NCI-H2227 treated with DMSO at 0.1 percent for 48 hours (cell line): ENCODE results near the gene RNF138.
"Not testable (repeated sequence)": the region's sequence is repeated elsewhere in the genome, so short reads cannot be mapped to it uniquely, and the experiment has no call there.

Experiments used
- DNase-seq: peaks from one replicate; lab custom pipeline; 2025; lab: John Stamatoyannopoulos, UW

RNF138 gene, protein sequence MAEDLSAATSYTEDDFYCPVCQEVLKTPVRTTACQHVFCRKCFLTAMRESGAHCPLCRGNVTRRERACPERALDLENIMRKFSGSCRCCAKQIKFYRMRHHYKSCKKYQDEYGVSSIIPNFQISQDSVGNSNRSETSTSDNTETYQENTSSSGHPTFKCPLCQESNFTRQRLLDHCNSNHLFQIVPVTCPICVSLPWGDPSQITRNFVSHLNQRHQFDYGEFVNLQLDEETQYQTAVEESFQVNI

DNA sequence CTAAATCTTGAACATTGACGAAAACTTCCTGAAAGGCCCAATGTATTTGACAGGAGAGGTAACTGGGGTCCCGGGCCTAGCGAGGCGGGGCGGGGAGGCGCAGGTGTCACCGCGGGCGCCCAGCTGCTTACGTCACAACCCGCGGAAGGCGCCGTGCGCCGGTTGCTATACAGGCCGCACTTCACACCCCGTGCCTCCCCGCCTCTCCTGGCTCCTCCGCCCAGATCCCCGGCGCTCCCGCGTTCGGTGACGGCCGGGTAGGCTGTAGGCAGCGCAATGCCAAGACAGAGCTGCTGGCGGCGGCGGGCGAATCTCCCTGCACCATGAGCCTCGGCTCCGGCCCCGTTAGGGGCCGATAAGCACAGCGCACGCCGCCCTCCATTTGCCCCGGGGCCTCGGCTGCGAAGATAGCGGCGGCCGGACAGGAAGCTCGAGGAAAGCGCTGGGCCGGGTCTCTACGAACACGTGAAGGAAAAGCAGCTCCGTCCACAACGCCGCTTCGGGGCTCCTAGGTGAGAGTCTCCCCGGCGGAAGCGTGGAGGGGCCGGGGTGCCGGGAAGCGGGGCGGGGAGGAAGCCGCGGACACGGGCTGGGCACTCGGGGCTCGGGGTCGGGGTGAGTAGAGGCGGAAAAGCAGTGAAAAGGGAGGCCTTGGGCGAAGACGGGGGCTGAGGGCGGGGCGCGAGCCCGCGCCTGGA, at the start of gene RNF138:
TSS of gene RNF138 (plus strand) at position 151 of the 698 bp plus-strand sequence. CDS start 903 bp downstream, outside the sequence.
- peak; percentile 86 for DNase-seq

GRCh38 chr18:32042337-32042736, 49.3 kb upstream of the RNF138 start:
- DNase-seq: no peak

- no peak for DNase-seq
Measured at GRCh38 chr18:32048507-32049091, 43.1 kb upstream of the RNF138 start.

DNA sequence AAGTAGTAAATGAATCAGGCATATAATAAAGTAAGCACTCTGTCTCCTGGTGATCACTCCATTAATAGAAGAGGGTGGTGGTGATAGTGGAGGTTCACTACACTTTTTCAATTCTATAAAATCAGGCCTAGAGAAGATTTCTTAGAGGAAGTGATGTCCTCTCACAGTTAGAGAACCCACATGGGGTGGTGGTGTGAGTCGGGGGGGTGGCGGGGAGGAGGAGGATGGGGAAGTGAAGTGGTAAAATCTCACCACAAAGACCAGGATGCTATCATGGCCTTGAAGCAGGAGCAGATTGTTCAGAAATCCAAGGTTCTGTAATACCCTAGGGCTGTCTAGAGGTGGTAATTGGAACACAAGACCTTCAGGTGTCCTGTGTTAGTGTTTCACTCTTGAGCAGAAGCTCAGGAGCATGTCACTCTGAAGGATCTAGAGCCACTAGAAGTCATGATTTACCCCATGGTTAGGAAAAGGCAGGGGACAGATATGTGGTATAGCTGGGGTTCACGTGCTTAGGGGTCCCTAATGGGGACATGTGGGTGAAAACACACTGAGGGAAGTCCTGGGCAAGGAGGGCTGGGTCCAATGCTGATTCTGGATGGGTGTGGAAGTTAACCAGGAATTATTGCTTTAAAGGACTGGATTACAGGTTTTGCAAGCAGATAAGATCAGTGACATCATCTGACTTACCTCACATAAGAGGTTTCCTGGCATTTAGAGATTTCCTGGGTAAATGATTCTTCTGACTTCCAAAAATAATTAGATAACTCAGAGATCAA, 42.1 kb upstream of the RNF138 start:
- DNase-seq: no peak

DNA sequence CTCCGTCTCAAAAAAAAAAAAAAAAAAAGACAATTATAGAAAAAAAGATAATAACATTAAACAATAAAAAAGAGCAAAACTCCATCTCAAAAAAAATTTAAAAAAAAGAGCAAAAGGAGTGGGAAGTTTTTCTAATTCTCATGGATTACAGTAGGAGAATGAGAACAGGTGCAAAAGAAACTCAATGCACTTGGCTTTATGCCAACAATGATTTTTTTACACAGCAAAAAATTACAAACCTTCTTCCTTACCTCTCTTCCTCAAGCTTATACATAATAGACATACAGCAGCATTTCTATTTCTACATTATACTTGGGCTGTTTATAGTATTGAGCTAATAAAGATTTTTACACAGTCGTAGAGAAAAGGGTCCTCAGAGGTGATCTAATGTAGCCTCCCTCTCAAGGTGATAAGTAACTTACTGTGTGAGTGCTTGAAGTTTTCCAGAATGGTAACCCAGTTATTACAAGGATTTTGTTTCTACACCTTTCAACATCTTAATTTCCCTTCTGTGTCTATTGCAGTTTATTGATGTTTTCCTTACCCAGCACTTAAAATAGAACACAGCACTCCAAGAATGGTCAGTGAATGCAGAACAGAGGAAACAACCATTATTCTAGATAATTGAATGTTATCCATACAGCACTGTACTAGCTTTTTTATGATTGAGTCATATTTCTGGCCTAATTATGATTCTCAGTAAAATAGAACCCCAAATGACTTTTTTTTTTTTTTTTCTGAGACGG, 34.9 kb upstream of the RNF138 start:
- peak; percentile 14 for DNase-seq

DNA sequence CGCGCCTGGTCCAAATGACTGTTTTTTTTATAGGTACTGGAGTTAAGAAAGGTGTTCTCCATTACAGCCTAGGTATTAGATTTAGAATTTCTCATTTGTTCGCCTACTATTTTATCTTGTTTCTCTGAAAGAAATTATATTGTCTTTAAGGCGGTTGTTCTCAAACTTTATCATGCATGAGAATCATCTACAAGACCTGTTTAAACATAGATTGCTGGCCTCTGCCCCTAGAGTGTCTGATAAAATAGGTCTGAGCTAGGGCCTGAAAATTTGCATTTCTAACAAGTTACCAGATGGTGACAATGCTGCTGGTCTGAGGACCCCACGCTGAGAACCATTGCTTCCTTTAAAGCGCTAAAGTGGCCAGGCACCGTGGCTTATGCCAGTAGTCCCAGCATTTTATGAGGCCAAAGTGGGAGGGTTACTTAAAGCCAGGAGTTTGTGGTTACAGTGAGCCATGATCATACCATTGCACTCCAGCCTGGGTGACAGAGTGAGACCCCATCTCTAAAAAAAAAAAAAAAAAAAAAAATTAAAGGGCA, 34.0 kb upstream of the RNF138 start:
- DNase-seq: no peak

DNA sequence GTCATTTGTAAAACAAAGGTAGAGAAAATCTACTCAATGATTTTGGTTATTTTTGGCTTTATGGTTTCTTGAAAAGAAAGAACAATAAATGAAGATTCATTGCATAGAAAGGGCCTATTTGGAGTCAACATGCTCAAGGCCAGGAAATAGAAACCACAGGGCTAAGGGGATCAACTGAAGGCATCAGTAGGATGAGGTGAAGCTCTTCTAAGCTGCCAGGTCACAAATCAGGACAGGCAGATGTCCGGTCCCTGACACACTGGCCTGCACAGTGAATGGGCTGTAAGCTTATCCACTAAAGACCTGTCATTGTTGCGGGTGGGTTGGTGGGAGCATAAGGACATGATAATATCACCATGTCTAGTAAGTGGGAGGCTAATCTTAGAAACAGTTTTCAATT, 31.6 kb upstream of the RNF138 start:
- DNase-seq: no peak

DNA sequence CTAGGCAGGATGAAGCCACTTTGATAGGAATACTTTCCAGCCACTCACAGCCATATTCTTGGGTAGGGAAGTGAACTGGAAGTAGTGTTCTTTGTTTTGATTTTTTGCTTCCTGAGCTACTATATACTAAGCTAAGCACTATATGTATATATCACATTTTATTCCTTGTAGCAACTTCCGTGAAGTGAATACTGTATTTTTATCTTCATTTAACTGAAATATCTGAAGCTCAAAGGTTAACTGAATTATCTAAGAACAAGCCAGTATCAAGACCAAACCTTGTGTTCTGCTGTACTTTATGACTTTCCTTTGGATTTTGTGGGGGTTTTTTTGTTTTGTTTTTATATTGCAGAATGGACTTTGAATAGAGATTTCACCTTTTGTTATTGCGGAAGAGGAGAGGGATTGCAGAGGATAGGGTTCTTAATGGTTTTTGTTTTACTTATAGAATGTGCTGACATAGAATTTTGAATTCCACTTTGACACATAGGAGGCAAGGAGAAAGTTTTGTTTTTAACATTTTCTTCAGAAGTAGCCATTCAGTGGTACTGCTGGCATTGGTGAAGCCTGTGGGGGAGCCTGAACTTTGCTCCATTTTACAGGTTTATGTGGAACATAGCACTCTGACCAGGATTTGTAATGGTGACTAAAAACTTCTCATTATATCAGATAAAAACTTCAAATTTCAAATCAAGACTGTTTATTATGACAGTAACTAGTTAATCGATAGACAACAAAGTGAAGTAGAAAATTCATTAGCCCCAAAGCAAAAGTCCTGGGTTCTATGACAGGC, 24.1 kb upstream of the RNF138 start:
- no peak for DNase-seq

- DNase-seq: no peak
Measured at GRCh38 chr18:32072321-32072720, 19.4 kb upstream of the RNF138 start.

GRCh38 chr18:32074206-32074605, 17.5 kb upstream of the RNF138 start:
- no peak for DNase-seq

GRCh38 chr18:32078845-32079244, 12.8 kb upstream of the RNF138 start:
- DNase-seq: no peak

- no peak for DNase-seq
Measured at GRCh38 chr18:32081881-32082280, 9.8 kb upstream of the RNF138 start.

GRCh38 chr18:32083781-32084180, 7.9 kb upstream of the RNF138 start:
- DNase-seq: no peak

DNA sequence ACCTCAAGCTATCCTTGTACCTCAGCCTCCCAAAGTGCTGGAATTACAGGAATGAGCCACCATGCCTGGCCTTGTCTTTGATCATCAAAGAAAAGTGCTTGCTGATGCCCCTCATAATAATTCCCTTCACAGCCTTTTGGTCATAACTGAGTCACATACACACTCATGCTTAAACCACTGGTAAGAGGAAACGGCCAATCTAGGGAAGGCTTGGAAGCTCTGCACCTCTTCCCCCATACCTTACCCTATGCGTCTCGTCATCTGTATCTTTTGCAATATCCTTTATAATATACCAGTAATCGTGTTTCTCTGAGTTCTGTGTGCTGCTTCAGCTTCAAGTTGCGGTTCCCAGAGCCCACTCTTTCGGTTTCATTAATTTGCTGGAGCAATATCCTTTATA, 4.8 kb upstream of the RNF138 start:
- no peak for DNase-seq

DNA sequence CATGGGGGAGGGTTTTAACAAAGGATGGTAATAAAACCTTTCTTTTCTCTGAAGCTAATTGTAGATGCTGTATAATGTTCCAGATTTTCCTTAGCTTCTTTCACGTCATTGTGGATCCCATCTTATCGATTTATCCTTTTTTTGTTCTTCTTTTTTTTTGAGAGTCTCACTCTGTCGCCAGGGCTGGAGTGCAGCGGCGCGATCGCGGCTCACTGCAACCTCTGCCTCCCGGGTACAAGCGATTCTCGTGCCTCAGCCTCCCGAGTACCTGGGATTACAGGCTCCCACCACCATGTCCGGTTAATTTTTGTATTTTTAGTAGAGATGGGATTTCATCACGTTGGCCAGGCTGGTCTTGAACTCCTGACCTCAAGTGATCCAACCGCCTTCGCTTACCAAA, 843 bp upstream of the RNF138 start:
- not testable (repeated sequence) for DNase-seq

GRCh38 chr18:32091325-32091723, 350 bp upstream of the RNF138 start:
- no peak for DNase-seq

- DNase-seq: peak; percentile 94
Measured at GRCh38 chr18:32092422-32093101, 888 bp downstream of the RNF138 start.

- no peak for DNase-seq
Measured at GRCh38 chr18:32093102-32093511, 1.4 kb downstream of the RNF138 start.

DNA sequence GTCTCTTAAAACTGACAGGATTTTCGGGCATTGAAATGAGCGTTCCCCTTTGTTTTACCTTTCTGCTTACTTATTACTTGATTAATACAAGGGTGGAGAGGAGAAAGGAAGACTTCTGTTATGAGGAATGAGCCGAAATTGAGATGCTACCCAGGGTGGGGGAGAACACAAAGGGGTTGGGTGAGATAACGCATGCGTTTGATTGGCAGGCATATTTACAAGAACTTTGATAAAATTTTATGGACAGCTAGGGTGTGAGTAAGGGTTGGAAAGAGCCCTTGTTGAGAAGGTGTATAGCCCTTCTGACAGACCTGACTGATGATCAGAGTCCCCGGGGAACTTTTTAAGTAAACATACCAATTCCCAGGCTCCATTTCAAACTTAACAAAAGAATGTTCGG, 1.8 kb downstream of the RNF138 start:
- DNase-seq: no peak
